SU-DHL-6 (cell line): ENCODE data around the gene RASSF1.

Experiments
- H2AFZ ChIP-seq: fragments of 200-600 bp; sonication (generic); 2 replicates; pipeline ENCODE4 v1.6.1; 2014; ENCODE audit warnings: low read depth, mild to moderate bottlenecking, moderate library complexity, mixed read lengths, antibody characterized with exemption, low read length; ENCODE audit not compliant: severe bottlenecking
- H3F3A ChIP-seq: fragments of 200-600 bp; shearing (Covaris generic); 2 replicates; pipeline ENCODE4 v1.6.0; 2016; ENCODE audit warnings: antibody characterized with exemption, mild to moderate bottlenecking; ENCODE audit not compliant: insufficient read depth
- H3K27ac ChIP-seq: fragments of 200-600 bp; sonication (generic); 2 replicates; pipeline ENCODE4 v1.5.1; 2016; ENCODE audit warnings: low read depth, mild to moderate bottlenecking, low read length, moderate library complexity, mixed read lengths
- H3K27me3 ChIP-seq: fragments of 200-600 bp; sonication (generic), shearing (Covaris generic); 2 replicates; pipeline ENCODE4 v1.6.0; 2014; ENCODE audit warnings: mild to moderate bottlenecking, low read length
- H3K36me3 ChIP-seq: fragments of 200-600 bp; sonication (generic); 2 replicates; pipeline ENCODE4 v1.6.1; 2014; ENCODE audit warnings: mild to moderate bottlenecking, low read length, mixed read lengths
- H3K4me2 ChIP-seq: fragments of 300-600, 200-600 bp; shearing (Covaris generic), sonication (generic); 2 replicates; pipeline ENCODE4 v1.6.0; 2014; ENCODE audit warnings: low read length, low read depth, mild to moderate bottlenecking; ENCODE audit not compliant: poor library complexity, severe bottlenecking
- H3K4me3 ChIP-seq: fragments of 200-600 bp; sonication (generic); 2 replicates; pipeline ENCODE4 v1.5.1; 2014; ENCODE audit warnings: antibody characterized with exemption, low read length, mild to moderate bottlenecking, mixed read lengths; ENCODE audit not compliant: insufficient read depth, poor library complexity, severe bottlenecking
- H3K79me2 ChIP-seq: fragments of 200-600 bp; sonication (generic); 2 replicates; pipeline ENCODE4 v1.6.1; 2014; ENCODE audit warnings: mild to moderate bottlenecking, low read length, moderate library complexity; ENCODE audit not compliant: insufficient read depth
- H3K9ac ChIP-seq: fragments of 200-600 bp; sonication (generic); 2 replicates; pipeline ENCODE4 v1.7.0; 2014; ENCODE audit warnings: mild to moderate bottlenecking, low read length
- H3K9me2 ChIP-seq: fragments of 200-600 bp; sonication (generic); replicated peaks from 2 replicates; pipeline ENCODE4 v1.6.1; 2014; ENCODE audit warnings: low read length; ENCODE audit not compliant: insufficient read depth
- H3K9me3 ChIP-seq: fragments of 200-600 bp; sonication (generic); 2 replicates; pipeline ENCODE4 v1.6.1; 2014; ENCODE audit warnings: low read length, mixed read lengths; ENCODE audit not compliant: insufficient read depth
- H4K20me1 ChIP-seq: fragments of 200-600 bp; sonication (generic); 2 replicates; pipeline ENCODE4 v1.6.1; 2014; ENCODE audit warnings: low read depth, mild to moderate bottlenecking, antibody characterized with exemption, low read length, moderate library complexity, mixed read lengths
- CTCF ChIP-seq: fragments of 200-600 bp; sonication (generic); IDR thresholded peaks from one replicate; pipeline ENCODE4 v1.5.1; 2017; ENCODE audit warnings: antibody characterized with exemption, mild to moderate bottlenecking, low read length, moderate library complexity; ENCODE audit not compliant: insufficient read depth, poor library complexity, severe bottlenecking
- EZH2phosphoT487 ChIP-seq: fragments of 200-600 bp; sonication (generic), shearing (Covaris generic); conservative IDR thresholded peaks from 2 replicates; pipeline ENCODE4 v1.6.1; 2018; ENCODE audit warnings: mild to moderate bottlenecking, antibody characterized with exemption, low read length, moderate library complexity, mixed read lengths

Gene RASSF1

DNA sequence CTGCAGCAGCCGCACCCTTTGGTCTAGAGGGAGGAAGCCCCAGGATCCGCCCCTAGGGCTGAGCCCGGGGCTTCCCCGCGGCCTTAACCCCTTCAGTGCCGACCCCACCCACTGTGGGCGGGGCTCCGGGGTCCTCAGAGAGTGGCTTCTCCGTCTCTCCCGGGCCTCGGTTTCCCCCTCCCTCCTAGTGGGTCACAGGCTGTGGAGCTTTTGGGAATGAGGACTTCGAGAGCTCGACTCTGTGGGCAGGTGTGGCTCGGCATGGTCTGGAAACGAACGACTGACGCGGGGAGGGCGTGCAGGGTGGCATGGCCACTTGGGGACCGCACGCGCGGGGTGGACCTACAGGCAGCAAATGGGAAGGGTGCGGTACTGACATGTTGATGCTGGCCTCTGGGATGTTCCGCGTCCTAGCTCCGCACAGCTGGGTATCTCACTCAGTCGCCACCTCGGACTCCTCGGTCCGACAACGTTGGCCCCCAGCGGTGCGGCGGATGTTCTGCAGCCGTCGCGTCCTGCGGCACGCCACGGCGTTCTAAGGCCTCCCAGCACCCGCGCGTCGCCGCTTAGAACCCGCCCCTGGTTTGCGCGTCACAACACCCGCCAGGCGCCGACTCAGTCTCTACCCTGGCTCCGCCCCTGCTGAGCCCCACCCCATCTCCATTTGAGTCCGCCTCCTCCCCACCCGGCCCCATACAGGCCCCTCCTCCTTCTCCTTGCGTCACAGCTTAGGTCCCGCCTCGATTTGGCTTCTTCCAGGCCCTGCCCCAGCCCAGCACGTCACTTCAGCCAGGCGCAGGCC, 41.6 kb downstream of the RASSF1 start, which contains the start of the genes HYAL3 and NAA80:
HYAL3 (minus strand) TSS at position 570 of the 802 bp plus-strand sequence. CDS start 3,803 bp downstream, outside the sequence.
NAA80 (minus strand) TSS at position 570 of the 802 bp plus-strand sequence. CDS start 1,942 bp downstream, outside the sequence.
- Histone ChIP-seq H3F3A (no peaks in the 10 kb centered on the region), H3K79me2 (no peaks in the 10 kb centered on the region)

GRCh38 chr3:50297896-50298725, 42.5 kb downstream of the RASSF1 start:
- Histone ChIP-seq H2AFZ (no peak overlapping the region), H3F3A (no peaks in the 10 kb centered on the region), H3K27me3 (no peaks in the 10 kb centered on the region), H3K79me2 (no peaks in the 10 kb centered on the region), H3K9me3 (no peaks in the 10 kb centered on the region), H3K4me2 (peak overlapping the region; percentile 79), H3K27ac (no peak overlapping the region), H3K36me3 (no peaks in the 10 kb centered on the region), H3K4me3 (peak overlapping the region; percentile 81), H4K20me1 (no peaks in the 10 kb centered on the region), H3K9ac (peak overlapping the region; percentile 74), H3K9me2 (no peaks in the 10 kb centered on the region)
- no peak for TF ChIP-seq EZH2phosphoT487

More for the DNA sequence above, 41.6 kb downstream of the RASSF1 start, which contains the start of the genes HYAL3 and NAA80:
- H3K4me3 ChIP-seq: peak within 1 kb of the TSS; percentile 81
- H3K4me2 ChIP-seq: peak within 1 kb of the TSS; percentile 79
- H3K9ac ChIP-seq: peak within 1 kb of the TSS; percentile 74
- no peaks in the 10 kb centered on the region for H3K27me3 ChIP-seq
- H3K27ac ChIP-seq: peak within 1 kb of the TSS; percentile 45
- TF ChIP-seq CTCF (peak; percentile 18), EZH2phosphoT487 (no peak)
- H3K9me2 ChIP-seq: no peaks in the 10 kb centered on the region
- no peaks in the 10 kb centered on the region for H4K20me1 ChIP-seq
- H2AFZ ChIP-seq: peak within 1 kb of the TSS; percentile 89
- H3K9me3 ChIP-seq: no peaks in the 10 kb centered on the region
- H3K36me3 ChIP-seq: no peaks in the 10 kb centered on the region

DNA sequence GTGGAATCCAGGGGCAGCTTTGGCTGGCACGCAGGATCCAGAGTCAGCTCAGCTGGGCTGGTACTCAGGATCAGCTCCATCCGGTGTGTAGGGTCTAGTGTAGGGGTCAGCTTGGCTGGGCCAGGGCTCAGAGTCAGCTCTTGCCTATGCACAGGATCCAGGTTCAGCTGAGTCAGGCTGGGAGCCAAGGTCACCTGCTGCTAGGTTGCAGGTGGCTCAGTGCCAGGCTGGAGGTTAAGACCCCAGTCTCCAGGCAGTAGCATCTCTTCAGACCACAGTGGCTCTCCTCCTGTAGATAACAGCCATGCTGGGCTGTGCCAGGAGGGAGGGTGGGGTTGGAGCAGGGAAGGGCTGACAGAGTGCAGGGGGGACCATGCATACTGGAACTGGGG, 43.3 kb downstream of the RASSF1 start:
- Histone ChIP-seq H3K27ac (no peak overlapping the region), H4K20me1 (no peaks in the 10 kb centered on the region), H3K36me3 (no peaks in the 10 kb centered on the region), H3K9ac (no peak overlapping the region), H3K27me3 (no peaks in the 10 kb centered on the region), H2AFZ (no peak overlapping the region), H3F3A (no peaks in the 10 kb centered on the region), H3K9me3 (no peaks in the 10 kb centered on the region), H3K79me2 (no peaks in the 10 kb centered on the region), H3K4me2 (no peak overlapping the region), H3K9me2 (no peaks in the 10 kb centered on the region), H3K4me3 (no peak overlapping the region)
- no peak for TF ChIP-seq CTCF
- no peak for TF ChIP-seq EZH2phosphoT487
